ENCODE data around the gene EHD2.
A peak's percentile ranks its signal among the peaks of the same experiment; 100 is the strongest.
"Not testable (repeated sequence)": the region's sequence is repeated elsewhere in the genome, so short reads cannot be mapped to it uniquely, and the experiment has no call there.

EHD2 gene, protein sequence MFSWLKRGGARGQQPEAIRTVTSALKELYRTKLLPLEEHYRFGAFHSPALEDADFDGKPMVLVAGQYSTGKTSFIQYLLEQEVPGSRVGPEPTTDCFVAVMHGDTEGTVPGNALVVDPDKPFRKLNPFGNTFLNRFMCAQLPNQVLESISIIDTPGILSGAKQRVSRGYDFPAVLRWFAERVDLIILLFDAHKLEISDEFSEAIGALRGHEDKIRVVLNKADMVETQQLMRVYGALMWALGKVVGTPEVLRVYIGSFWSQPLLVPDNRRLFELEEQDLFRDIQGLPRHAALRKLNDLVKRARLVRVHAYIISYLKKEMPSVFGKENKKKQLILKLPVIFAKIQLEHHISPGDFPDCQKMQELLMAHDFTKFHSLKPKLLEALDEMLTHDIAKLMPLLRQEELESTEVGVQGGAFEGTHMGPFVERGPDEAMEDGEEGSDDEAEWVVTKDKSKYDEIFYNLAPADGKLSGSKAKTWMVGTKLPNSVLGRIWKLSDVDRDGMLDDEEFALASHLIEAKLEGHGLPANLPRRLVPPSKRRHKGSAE

DNA sequence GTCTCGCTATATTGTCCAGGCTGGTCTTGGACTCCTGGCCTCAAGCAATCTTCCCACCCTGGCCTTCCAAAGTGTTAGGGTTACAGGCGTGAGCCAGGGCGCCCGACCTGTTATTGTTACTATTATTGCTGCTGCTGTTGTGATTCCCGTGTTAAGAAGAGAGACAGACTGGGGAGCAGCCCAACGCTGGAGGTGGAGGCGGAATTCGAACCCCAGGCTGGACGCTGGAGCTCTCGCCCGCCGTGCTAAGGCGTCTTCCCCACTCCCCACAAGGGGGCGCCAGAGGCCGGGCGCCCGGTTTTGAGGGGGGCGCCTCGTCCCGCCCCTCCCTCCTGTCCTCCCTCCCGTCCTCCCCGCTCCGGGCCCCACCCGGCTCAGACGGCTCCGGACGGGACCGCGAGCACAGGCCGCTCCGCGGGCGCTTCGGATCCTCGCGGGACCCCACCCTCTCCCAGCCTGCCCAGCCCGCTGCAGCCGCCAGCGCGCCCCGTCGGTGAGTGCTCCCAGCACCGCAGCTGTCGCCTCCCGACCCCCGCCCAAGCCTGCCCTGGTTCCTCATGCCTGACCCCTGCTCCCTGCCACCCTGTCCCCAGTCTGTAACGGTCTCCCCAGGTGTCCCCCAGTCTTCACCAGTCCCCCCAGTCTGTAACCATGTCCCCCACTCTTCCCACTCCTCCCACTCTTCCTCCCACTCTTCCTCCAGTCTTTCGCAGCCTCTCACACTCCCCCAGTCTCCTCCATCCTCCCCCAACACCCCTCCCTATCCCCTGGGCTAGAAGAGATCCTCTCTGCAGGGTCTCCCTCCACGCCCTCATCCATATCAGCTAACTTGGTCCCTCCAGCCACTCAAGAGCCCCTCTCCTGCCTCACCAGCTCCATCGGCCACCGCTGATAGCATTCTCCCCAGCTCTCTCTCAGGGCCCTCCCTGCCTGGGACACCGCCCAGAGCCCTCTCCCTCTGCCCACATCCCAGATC is at the start of gene EHD2:
EHD2 (plus strand) TSS at position 377 of the 976 bp plus-strand sequence. CDS start 3,191 bp downstream, outside the sequence.
- DNase-seq (ENCODE audit: low spot score): peak; percentile 47

DNA sequence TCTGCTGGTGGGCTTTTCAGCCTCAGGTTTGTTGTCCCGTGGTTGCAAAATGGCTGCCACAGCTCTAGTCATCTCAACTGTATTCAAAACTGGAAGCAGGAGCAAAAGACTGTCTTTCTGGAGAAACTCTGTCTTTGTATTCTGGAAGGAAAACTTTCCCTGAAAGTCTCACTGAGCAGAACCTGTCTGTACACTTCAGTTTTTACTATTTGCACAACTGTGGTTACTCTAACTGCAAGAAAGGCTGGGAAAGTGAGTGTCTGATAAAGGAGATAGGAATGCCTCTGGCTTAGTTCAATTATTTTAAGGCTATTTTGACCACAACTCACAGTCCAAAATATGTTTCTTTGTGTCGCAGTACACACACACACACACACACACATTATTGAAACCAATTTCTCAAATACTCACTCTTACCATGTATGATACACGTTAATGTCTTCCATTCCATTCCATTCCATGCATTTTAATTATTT is 49.7 kb upstream of the EHD2 start:
- no peak for DNase-seq (ENCODE audit: low spot score)

DNA sequence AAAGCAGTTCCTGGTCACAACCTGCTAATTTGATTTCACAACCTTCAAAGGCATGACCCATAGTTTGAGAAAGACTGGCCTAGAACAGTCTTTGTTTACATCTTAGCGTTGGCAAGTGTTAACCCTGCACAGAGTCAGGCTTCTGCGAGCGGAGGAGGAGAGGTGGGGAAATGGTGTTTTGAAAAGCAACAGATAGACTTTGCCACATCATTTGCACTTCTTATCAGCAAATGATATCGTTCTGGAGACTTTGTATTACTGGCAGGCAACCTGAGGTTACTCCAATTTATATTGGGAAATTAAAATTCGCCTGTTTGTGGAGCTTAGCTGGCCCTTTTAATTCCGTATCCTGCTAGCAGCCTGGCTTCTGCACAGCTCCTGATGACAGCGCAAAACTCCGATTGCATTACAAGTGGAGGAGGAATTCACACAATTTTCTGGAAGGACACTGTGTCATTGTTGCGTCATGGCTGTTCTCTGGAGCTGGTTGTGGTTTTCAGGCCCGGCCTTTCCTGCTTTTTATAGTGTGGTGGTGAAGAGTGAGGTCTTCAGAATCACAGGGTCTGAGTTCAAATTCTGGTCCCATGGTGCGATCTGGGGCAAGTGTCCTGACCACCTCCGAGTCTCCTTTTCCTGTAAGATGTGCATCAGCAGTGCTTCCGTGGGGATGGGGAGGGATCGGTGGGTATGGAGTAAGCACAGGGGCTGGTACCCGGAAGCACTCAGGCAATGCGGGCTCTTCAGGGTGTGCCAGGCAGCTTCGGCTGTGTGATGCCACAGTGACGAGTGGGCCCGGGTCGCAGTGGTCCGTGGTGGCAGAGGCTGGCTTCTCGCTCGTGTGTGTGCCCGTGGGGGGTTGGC is 49.1 kb upstream of the EHD2 start:
- DNase-seq (ENCODE audit: low spot score): no peak

DNA sequence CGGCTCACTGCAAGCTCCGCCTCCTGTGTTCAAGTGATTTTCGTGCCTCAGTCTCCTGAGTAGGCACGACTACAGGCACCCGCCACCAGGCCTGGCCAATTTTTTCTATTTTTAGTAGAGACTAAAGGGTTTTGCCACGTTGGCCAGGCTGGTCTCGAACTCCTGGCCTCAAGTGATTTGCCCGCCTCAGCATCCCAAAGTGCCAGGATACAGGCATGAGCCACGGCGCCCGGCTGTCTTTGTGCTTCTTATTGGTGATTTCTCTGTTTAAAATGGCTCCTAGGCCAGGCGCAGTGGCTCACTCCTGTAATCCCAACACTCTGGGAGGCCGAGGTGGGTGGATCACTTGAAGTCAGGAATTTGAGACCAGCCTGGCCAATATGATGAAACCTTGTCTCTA is 44.7 kb upstream of the EHD2 start:
- DNase-seq (ENCODE audit: low spot score): not testable (repeated sequence)

DNA sequence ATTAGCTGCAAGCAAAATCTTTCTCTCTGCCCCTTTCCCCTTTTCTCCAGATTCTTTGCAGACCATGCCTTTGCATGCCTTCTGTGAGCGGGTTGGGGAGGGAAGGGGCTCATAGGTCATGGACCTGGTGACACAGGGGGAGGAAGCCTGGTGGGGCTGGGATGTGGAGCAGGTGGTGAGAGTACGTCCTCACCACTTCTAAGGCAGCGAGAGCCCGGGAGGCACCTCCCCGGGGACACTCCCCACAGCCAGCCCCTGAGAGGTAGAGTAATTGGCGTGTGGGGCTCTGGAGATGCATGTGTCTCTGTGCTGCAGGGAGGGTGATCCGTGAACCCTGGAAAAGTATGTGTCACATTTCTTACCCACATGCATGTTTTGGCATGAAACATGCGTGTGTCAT is 42.5 kb upstream of the EHD2 start:
- DNase-seq (ENCODE audit: low spot score): no peak

DNA sequence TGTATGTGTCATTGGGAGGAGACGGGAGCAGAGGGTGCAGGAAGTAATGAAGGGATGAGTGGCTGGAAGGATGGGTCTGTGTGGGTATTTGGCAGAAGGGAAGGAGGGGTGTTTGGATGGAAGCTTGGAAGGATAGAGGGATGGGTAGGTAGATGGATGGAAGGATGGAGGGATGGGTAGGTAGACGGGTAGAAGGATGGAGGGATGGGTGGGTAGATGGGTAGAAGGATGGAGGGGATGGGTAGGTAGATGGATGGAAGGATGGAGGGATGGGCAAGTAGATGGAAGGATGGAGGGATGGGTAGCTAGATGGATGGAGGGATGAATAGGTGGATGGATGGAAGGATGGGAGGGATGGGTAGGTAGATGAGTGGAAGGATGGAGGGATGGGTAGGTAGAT is 41.7 kb upstream of the EHD2 start:
- DNase-seq (ENCODE audit: low spot score): no peak

DNA sequence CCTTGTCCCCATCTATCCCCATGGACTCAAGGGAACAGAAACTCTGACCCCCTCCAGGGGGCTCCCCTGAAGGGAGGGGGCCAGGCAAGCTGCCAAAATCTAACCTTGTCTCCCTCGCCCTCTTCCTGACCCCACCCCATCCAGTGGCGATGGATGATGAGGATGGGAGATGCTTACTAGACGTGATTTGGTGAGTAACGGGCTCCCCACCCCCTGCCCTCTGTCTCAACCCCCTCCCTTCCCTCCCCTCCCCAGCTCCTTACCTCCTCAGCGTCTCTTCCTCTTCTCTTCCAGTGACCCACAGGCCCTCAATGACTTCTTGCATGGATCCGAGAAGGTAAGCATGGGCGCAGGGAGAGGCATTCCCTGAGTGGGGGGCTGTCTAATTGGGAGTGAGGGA is 39.8 kb upstream of the EHD2 start:
- DNase-seq (ENCODE audit: low spot score): no peak

DNA sequence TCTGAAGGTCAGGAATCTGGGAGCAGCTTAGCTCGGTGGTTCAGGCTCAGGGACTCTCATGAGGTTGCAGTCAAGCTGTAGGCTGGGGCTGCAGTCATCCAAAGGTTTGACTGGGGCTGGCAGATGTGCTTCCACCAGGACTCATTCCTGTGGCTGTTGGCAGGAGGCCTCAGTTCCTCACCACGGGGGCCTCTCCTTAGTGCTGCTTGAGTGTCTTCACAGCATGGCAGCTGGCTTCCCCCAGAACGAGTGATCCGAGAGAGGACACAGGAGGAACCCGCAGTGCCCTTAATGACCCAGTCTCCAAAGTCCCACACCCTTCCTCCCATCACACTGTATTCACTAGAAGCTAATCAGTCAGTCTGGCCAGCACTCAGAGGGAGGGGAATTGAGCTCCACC is 38.7 kb upstream of the EHD2 start:
- DNase-seq (ENCODE audit: low spot score): no peak

DNA sequence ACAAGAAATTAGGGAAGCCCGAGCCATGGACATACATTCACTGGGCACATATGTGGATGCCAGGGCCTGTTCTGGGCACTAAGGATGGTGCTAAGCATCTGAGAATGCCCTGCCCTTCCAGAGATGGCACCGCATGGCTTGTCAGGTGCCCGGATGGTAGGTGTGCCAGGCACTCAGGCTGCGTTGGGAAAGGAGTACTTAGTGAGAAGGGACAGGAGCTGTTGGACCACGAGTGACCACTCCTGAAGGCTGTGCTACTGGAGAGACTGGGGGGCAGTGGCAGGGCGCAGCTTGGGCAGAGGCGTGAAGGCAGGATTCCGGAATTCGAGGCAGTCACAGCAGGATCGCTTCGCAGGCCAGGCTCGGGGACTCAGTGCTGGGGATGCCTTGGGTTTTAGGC is 38.0 kb upstream of the EHD2 start:
- no peak for DNase-seq (ENCODE audit: low spot score)

DNA sequence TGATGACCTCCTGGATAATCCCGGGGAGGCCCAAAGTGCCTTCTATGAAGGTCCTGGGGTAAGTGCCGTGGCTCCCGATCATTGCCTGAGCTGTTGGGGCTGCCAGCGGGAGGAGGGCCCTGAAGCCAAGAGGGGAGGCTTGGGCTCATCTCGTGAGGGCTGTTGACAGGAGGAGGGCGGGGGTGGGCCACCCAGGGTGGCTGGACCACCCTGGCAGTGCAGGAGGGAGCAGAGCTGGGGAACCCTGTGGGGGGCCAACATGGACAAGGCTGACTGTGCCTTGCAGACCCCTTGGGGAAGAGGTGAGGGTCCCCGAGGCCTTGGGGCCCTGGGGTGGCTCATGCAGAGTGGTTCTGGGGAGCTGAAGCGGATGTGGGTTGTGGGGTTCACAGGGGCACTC is 37.4 kb upstream of the EHD2 start:
- DNase-seq (ENCODE audit: low spot score): no peak

DNA sequence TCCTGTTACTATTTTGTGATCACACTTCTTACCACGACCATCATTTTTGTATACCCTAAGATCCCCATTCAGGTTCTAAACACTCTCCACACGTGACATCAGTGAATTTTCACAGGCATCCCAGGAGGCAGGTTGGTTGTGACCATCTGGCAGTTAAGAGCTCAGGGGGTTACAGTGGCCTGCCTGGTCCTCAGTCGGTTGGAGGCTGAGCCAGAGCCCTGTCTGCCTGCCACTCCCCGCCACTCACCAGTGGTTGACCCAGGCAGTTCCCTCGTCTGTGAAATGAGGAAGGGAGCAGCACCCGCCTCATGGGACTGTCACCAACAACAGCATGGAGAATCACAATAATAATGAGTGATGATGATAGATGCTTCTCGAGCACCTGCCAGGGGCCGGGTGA is 36.4 kb upstream of the EHD2 start:
- DNase-seq (ENCODE audit: low spot score): no peak

DNA sequence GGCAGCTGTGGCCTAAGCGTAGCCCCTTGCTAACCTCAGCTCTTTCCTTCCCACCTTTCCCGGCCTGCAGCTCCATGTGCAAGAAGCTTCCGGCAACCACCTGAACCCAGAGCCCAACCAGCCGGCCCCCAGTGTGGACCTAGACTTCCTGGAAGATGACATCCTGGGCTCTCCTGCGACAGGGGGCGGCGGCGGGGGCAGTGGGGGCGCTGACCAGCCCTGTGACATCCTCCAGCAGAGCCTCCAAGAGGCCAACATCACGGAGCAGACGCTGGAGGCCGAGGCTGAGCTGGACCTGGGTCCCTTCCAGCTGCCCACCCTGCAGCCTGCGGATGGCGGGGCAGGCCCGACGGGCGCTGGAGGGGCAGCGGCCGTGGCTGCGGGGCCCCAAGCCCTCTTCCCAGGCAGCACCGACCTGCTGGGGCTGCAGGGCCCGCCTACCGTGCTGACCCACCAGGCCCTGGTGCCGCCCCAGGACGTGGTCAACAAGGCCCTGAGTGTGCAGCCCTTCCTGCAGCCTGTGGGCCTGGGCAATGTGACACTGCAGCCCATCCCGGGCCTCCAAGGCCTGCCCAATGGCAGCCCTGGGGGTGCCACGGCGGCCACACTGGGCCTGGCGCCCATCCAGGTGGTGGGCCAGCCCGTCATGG is 33.8 kb upstream of the EHD2 start:
- DNase-seq (ENCODE audit: low spot score): no peak

DNA sequence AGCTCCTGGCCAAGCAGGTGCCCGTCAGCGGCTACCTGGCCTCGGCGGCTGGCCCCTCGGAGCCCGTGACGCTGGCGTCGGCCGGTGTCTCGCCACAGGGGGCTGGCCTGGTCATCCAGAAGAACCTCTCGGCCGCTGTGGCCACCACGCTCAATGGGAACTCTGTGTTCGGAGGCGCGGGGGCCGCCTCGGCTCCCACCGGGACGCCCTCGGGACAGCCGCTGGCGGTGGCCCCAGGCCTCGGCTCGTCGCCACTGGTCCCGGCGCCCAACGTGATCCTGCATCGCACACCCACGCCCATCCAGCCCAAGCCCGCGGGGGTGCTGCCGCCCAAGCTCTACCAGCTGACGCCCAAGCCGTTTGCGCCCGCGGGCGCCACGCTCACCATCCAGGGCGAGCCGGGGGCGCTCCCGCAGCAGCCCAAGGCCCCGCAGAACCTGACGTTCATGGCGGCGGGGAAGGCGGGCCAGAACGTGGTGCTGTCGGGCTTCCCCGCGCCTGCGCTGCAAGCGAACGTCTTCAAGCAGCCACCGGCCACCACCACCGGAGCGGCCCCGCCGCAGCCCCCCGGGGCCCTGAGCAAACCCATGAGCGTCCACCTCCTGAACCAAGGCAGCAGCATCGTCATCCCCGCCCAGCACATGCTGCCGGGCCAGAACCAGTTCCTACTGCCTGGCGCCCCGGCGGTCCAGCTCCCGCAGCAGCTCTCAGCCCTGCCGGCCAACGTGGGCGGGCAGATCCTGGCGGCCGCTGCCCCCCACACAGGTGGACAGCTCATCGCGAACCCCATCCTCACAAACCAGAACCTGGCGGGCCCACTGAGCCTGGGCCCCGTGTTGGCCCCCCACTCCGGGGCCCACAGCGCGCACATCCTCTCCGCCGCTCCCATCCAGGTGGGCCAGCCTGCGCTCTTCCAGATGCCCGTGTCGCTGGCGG is 33.0 kb upstream of the EHD2 start:
- DNase-seq (ENCODE audit: low spot score): no peak

DNA sequence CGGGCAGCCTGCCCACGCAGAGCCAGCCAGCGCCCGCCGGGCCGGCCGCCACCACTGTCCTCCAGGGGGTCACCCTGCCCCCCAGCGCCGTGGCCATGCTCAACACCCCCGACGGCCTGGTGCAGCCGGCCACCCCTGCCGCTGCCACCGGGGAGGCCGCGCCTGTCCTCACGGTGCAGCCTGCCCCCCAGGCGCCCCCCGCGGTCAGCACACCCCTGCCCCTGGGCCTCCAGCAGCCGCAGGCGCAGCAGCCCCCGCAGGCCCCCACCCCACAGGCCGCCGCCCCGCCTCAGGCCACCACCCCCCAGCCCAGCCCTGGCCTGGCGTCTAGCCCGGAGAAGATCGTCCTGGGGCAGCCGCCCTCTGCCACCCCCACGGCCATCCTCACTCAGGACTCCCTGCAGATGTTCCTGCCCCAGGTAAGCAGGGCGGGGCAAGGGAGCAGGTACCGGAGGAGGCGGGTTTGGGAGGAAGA is 32.3 kb upstream of the EHD2 start:
- DNase-seq (ENCODE audit: low spot score): no peak

DNA sequence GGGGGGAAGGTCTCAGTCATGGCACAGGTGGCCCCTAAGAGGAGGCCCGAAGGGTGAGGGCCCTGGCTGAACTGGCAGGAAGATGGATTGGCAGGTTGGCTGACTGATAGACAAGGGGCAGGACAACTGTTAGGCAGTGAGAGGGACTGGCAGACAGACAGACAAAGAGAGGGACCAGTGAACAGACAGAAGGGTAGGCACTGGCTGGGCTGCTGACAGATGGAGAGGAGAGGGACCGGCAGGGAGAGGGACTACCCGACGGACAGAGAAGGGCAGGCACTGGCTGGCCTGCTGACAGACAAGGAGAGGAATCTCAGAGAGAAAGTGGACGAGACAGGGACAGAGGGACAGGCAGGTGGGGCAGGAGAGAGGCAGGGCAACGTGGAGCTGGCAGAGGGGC is 31.8 kb upstream of the EHD2 start:
- DNase-seq (ENCODE audit: low spot score): no peak

DNA sequence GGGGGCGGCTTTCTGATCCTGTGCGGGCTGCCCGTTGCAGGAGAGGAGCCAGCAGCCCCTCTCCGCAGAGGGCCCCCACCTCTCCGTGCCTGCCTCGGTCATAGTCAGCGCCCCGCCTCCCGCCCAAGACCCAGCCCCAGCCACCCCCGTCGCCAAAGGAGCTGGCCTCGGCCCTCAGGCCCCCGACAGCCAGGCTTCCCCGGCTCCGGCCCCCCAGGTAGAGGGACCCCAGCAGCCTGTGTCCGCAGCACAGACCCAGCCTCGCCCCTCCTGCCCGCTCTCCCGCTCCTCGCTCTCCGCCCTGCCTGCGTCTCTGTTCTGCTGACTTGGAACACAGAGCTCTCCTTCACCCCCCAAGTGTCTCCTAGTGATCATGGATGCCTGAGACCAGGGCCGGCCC is 31.3 kb upstream of the EHD2 start:
- no peak for DNase-seq (ENCODE audit: low spot score)

DNA sequence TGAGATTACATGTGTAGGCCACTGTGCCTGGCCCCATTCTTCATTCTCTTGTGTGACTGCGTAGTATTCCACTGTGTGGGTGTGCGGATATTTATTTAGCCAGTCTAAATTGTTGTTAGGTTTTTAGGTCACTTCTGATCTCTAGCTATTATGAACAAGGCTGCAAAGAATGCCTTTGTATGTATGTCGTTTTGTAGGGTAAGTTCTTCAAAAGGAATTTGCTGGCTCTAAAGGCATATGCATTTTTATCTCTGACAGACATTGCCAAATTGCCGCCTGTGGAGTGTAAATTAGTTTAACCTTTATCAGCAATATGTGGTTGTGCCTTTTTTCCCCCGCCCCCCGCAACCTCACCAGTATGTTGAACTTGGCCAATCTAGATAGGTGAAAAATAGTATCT is 30.3 kb upstream of the EHD2 start:
- DNase-seq (ENCODE audit: low spot score): peak; percentile 35

DNA sequence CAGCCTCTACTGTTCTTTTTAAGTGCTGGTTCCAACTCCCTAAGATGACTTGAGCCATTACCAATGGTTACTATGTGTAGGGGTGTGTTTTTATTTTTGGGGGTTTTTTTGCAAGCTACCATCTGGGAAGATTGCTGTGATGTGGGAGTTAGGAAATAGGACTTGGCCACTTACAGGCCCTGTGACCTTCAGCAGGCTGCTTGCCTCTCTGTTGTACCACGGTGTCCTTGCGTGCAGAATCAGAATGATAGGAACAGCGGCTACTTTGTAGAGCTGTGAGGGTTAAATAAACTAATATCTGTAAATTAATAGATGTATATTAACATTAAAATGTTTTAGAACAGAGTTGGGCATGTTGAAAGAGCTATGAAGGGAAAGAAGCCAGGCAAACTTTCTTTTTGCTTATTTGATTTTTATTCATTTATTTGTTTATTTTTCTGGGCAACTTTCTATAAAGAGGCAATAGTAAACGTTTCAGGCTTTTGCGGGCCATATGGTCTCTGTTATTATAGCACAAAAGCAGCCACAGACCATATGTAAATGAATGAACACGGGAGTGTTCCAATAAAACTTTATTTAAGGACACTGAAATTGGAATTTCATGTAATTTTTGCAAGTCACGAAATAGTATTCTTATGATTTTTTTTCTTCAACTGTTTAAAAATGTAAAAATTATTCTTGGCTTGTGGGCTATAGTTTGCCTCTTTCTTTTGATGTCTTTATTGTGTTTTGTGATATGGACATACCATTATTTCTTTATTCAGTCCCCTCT is 26.4 kb upstream of the EHD2 start:
- DNase-seq (ENCODE audit: low spot score): no peak

DNA sequence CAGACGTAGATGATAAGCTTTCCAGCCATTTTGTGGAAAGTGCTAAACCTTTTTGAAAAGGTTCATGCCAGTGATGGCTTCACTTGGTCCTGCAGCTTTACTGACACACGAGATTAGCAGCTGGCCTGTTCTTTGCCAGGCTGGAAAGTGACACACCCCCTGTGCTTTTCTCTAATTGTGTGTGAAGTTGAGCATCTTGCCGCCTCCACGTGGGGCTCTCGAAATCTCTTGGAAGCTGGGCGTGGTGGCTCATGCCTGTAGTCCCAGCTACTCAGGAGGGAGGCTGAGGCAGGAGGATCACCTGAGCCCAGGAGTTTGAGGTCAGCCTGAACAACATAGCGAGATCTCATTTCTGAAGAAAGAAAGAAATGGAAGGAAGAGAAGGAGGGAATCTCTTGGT is 25.3 kb upstream of the EHD2 start:
- no peak for DNase-seq (ENCODE audit: low spot score)
